ENCODE data around the gene GUCA2B. TPM values are rescaled to one million over a fixed set of nuclear protein-coding genes. Genes with fewer than 3 reads are reported as not detected.
A peak's percentile ranks its signal among the peaks of the same experiment; 100 is the strongest.

Gene GUCA2B
- total and polyA plus RNA-seq, 4 donors, result 1.7 to 3.3 TPM; not detected in 2

- TF ChIP-seq NR2F2 (IDR thresholded peaks at IDR 0.05) (no peak), ATF3 (IDR thresholded peaks at IDR 0.05) (no peak), RAD21 (IDR thresholded peaks at IDR 0.05) (no peak)
Measured at GRCh38 chr1:42150651-42151050, 2.6 kb upstream of the GUCA2B start (continued).

GRCh38 chr1:42152119-42152518 lies 1.1 kb upstream of the GUCA2B start:
- DNase-seq (ENCODE audit: low spot score), result no peak
- peak overlapping the region; percentile 66 to 90 for H3K27ac ChIP-seq (ENCODE audit: low read depth in 1 of 2, low read length in 2 of 2)

More at GRCh38 chr1:42152119-42152518, 1.1 kb upstream of the GUCA2B start:
- H3K4me3 ChIP-seq (ENCODE audit: low read depth in 1 of 3, low read length in 3 of 3), result no peak overlapping the region
- TF ChIP-seq REST (IDR thresholded peaks at IDR 0.05) (peak; percentile 38), HNF4G (IDR thresholded peaks at IDR 0.05) (peak; percentile 96), FOXA1 (IDR thresholded peaks at IDR 0.05) (peak; percentile 82), SP1 (IDR thresholded peaks at IDR 0.05) (peak; percentile 81), EGR1 (IDR thresholded peaks at IDR 0.05; ENCODE audit: low read depth in 2 of 2) (no peak), RXRA (IDR thresholded peaks at IDR 0.05) (peak; percentile 91 to 98), YY1 (IDR thresholded peaks at IDR 0.05) (peak; percentile 48), MAX (IDR thresholded peaks at IDR 0.05) (peak; percentile 85), HNF4A (conservative IDR thresholded peaks at IDR 0.05) (peak; percentile 98), NR2F2 (IDR thresholded peaks at IDR 0.05) (peak; percentile 61), RAD21 (IDR thresholded peaks at IDR 0.05) (peak; percentile 46 to 48), JUND (IDR thresholded peaks at IDR 0.05) (peak; percentile 96 to 98), FOXA2 (IDR thresholded peaks at IDR 0.05) (peak; percentile 89), CTCF (IDR thresholded peaks at IDR 0.05; ENCODE audit: low read depth, low read length, missing input control) (no peak), ATF3 (IDR thresholded peaks at IDR 0.05) (peak; percentile 95), GABPA (IDR thresholded peaks at IDR 0.05 in 1 of 2, conservative IDR thresholded peaks at IDR 0.05 in 1 of 2) (peak in 1 of 2 donors; percentile 24), ZBTB33 (IDR thresholded peaks at IDR 0.05) (peak; percentile 51), TAF1 (conservative IDR thresholded peaks at IDR 0.05) (no peak)
- H3K9me3 ChIP-seq (ENCODE audit: control insufficient read depth in 4 of 4, low read length in 3 of 4), result no peaks in the 10 kb centered on the region
- 34% methylated on average over 3 of the region's 3 CpGs for WGBS
- peaks cover 8 to 26% (median 11%) of the 10 kb centered on the region in 4 donors for H3K4me1 ChIP-seq (ENCODE audit: control insufficient read depth in 4 of 4, insufficient read depth in 4 of 4, low read length in 3 of 4)
- H3K9ac ChIP-seq (ENCODE audit: low read depth in 1 of 2, low read length in 2 of 2), result no peak overlapping the region
- no peaks in the 10 kb centered on the region for H3K27me3 ChIP-seq (ENCODE audit: control insufficient read depth in 4 of 4, insufficient read depth in 4 of 4, low read length in 3 of 4)
- no peaks in the 10 kb centered on the region for H3K36me3 ChIP-seq (ENCODE audit: control insufficient read depth in 4 of 4, insufficient read depth in 3 of 4, low read depth in 1 of 4, low read length in 3 of 4)

Data from liver (tissue), 9 donors.